ENCODE results near the gene FOXP4.
A peak's percentile ranks its signal among the peaks of the same experiment; 100 is the strongest.

FOXP4 gene

GRCh38 chr6:41547799-41548097 lies 1.6 kb downstream of the FOXP4 start:
- DNase-seq = no peak

- DNase-seq = no peak
Observed at GRCh38 chr6:41548098-41548840, 2.1 kb downstream of the FOXP4 start.

DNA sequence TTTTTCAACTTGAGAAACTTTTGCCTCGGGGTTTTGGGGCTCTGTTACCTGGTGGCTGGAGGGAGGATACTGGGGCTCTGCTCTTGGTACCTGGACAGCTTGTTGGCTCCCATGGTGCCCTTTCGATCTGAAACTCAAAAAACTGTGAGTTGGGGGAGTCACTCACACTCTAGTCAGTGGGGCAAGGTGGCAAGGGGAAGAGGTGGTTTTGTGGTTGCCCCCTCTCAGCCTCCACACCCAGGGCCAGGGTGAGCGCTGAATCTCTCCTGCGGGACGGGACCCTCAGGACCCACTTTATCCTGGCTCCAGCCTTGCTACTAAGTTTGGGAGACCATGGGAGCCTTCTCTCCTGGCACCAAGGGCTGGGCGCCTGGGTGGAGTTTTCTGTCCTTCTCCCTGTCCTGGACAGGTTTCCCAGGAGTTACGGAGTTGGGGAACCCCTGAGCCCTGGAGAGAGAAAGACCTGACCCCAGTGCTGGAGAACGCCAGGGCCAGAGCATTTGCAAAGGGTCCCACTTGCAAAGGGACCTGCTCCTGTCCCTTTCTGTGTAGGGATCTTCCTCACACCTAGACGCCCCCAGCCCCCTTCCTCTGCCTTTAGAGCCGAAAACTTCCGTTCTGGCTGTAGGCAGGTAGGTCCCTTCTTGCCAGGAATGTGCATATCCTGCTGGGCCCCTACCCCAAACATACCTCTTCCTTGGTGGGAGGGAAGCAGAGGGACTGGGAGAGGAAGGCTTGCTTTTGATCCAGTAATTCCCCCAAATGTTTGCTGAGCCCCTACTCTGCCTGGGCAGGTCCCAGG lies 2.9 kb downstream of the FOXP4 start:
- DNase-seq = no peak

DNA sequence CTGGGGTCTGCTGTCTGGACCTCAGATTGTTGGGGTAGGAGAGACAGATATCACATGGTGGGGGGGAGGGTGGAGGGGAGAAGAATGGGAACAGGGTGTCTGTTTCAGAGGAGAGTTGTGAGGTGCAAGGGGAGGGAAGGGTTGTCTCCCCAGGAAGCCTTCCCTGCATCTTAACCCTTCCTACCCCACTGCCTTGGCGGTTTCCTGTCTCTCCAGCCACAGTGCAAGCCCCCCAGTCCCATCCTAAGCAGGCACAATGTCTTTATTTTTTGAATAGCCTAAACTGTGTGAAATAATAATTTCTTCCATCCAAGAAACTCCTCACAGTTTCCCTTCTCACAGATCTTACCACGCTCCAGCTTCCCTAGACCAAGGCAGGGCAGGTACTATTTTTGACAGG lies 3.5 kb downstream of the FOXP4 start:
- no peak for DNase-seq

GRCh38 chr6:41551086-41551700 lies 5.0 kb downstream of the FOXP4 start:
- no peak for DNase-seq

DNA sequence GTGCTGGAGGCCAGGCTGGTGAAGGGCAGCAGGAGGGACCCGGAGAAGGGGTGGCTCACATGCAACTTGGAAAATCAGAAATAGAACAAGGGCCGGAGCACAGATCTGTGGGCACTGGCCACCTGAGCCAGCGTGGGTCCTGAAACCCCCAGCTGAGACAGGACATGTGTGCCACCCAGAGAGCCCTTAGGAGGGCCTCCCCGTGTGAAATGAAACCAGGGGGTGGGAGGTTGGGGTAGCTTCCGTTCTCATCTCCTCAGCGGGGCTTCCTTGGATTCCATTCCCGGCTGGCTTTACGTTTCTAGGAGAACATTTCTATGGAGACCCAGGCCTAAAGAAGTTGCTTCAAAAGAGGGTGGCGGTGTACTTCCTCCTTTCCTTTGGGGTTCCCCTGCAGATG lies 5.7 kb downstream of the FOXP4 start:
- DNase-seq = no peak

- no peak for DNase-seq
Observed at GRCh38 chr6:41552723-41553122, 6.5 kb downstream of the FOXP4 start.

GRCh38 chr6:41553405-41553999 lies 7.3 kb downstream of the FOXP4 start:
- DNase-seq = no peak

DNA sequence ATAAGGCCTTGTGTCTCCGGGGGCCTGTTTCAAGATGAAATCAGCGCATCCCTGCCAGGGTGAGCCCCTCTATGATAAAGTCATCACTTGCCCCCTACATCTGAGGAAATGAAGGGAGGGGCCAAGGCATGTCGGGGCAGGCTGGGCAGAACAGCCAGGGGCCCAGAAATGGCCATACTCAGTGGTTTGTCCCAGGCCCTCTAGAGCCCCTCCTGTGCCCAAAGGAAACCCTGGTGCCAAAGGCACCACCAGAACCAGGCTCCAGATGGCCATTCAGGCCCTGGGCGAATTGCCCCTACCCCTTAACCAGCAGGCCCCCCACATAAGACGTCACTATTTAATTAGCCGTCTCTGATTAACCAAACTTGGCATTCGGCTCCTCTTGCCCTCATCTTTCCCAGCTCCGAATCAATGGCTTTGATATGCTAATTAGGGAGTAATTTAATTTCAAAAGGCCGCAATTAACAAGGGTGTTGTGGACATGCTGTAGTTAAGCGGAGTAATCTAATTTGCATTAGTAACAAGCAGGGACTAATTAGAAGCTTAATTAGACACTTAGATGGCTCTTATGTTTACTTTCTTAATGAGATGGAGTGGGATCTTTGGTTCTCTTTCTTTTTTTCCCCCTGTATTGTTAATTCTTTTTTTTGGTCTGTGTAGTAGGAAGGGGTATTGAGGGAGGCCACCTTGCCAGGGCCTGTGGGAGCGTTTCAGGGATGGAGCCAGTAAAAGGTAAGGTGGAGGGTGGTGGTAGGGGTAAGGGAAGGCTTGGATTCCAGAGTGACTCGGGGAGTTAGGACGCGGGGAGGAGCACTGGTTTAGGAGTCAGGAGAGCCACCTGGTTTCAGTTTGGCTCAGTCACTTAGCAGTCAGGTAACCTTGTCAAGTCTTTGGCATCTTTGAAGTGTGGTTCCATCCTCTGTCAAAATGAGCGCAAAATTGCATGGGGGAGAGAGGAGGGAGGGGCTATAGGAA lies 9.4 kb downstream of the FOXP4 start:
- no peak for DNase-seq

DNA sequence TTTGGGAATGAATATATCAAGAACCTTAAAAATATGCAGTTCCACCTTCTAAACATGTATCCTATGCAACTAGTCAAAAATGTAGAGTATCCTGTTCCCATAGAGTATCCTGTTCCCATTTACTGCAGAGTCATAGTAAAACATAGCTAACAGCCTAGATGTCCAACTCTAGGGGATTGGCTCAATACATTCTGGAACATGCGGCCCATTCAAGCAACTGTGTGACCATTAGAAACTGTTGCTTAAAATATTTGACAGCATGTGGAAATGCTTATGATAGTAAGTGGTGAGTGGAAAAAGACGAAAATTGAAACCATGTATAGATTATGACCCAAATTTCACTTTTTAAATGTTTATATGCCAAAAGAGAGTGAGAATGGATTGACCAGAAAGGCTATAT lies 11.2 kb downstream of the FOXP4 start:
- no peak for DNase-seq

DNA sequence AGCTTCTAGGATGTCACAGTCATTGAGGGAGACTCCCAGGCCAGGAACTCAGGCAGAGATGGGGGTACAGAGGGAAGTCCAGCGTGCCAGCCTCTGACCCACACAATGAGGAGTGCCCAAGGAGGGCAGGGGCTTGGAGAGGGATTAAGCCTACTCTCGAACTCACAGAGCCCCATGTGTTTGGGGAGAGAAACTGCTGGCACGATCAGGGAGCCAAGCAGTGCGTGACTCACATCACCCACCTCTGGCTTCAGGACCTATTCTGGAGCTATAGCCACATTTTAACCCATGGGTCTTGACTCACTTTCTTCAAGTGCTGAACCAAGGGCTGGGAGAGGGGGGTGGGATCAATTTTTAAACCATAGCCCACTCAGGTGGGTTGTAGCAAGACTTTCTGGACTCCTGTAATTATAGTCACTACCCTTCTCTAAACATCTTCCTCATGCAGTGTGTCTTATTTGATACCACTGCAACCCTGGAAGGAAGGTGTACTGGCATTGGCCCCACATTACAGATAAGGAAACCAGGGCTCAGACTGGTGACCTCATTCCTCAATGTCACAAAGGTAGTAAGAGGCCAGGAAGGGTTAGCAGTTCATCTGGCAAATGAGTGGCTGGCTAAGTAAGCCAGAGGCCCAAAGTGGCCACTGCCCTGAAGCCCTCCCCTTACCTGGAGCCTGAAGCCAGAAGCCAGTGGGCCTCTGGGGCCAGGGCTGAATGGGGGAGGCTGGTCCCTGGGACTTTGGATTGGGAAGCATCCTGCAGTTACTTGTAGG lies 12.0 kb downstream of the FOXP4 start:
- DNase-seq = no peak

DNA sequence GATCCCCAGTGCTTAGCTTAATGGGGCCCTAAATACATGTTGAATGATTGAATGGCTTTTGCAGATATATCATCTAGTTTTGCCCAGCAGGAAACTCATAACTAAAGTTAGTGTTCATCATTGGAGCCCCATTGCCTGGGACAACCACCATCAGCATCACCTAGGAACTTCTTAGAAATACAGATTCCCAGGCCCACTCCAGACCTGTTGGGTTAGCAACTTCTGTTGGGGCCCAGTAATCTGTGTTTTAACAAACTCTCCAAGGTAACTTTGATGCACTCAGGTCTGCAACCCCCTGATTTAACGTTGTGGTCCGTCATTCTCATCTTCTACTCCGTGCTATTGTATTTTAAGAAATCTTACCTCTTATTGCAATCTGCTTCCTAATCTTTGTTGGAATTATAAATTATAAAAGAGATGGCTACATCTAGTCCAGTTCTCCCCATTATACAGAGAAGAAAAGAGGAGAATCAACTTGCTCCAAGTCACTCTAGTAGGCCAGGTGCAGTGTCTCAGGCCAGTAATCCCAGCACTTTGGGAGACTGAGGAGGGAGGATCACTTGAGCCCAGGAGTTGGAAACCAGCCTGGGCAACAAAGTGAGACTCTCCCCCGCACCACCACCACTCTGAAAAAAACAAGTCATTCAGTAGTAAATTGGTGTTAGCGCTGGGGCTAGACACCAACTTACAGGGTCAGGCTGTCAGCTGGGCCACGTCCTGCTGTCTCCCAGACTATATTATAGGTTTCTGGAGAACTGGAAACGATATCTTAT lies 13.7 kb downstream of the FOXP4 start:
- no peak for DNase-seq

- peak in 1 of 3 experiments; percentile 14 for DNase-seq
Observed at GRCh38 chr6:41560431-41561192, 14.4 kb downstream of the FOXP4 start.

- no peak for DNase-seq
Observed at GRCh38 chr6:41561416-41561815, 15.2 kb downstream of the FOXP4 start.

DNA sequence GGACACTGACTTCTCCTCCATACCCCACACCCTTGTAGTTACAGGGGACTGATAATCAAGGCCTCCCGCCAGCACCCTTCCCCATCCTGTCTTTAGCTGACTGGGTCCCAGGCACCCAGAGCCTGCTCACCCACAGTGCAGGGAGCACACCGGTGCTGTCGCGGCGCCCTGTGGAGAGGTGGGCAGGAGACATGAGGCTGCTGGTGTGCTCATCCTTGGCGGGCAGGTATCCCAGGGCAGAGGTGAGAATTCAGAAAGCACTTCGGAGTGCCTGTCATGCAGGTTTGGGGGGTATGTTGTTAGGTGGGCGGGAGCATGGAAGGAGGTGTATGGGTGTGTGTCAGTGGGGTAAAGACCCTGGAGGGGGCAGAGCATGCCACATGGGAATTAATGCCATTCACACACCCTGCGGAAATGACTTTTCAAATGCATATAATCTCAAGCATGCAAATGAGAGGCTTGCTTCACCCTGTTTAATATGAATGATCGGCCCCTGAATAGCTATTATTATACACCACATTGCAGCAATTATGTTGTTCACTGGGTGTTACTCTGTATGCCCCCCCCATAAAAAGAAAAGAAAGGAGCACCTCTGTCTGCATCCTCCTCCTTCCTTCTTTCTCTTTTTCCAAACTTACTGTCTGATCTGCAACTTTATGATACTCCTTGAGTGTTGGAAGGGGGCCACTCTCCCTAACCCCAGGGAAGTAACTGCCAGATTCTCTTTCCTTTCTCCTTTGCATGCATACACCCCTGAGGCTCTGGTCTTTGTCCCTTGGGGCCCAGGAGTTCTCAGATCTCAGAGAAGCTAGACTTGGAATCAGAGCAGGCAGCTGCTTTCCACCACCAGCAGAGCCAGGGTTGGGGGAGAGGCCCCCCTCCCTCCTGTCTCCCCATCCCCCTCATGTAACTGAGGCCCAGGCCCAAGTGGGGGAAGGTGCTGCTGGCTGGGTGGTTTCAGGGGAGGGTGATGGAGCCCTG lies 16.0 kb downstream of the FOXP4 start:
- DNase-seq = no peak

DNA sequence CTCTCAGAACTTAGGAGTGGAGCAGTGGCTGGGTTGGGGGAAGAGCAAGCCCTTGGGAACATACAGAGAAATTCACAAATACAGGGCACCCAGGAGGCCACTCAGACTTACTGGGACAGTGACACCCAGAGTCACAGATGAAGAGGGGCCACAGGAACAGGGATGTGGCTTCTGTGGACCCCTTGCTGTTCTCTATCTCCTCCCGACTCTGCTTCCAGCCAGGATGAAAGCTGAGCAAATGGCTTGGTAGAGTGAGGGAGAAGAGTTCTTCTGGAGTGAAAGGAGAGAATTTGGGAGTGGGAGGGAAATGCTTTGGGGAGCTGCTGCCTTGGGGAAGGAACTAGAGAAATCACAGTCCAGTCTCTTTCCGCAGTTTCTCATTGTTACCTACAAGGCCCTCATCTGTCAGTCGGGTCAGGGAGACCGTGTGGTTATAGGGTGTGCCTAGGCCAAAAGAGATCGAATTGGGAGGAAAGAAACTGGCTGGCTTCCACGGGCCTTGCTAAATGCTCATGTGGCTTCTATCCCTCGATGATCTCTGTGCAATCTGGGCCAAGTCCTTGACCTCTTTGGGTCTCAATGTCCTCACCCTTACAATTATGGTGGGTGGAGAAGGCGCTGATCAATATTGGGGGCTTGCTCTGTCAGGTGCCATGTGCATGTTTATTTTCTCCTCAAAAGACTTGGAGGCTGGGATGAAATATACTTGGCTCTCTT lies 17.0 kb downstream of the FOXP4 start:
- no peak for DNase-seq

DNA sequence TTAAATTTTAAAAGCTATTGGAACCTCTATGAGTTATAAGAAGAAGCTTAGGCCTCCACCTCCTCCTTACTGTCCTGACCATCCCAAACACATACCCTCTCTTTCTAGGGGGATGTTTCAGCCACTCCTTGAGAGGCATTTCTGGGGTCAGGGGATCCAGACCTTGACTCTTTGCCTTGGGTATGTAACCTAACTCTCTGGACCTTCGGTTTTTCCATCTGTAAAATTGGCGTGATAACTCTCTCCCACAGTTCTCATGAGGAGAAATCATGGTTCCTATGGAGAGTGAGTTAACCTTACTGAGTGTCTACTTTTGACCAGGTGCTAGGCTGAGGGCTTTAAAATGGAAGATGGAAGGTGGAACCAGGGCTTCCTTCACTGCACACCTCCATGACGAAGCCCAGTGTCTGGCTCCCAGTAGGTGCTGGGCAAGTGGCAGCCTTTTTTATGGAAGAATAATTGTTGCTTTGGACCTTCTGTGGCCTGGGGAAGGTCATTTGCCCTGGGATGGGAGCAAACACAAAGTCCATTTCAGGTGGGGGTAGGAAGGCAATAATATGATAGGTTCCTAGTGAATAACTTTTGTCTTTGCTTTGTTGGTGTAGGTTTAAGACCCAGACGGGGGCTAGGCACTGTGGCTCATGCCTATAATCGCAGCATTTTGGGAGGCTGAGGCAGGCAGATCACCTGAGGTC lies 18.4 kb downstream of the FOXP4 start:
- DNase-seq = no peak

GRCh38 chr6:41565701-41566100 lies 19.5 kb downstream of the FOXP4 start:
- no peak for DNase-seq
